Uterus (tissue), 2 donors: ENCODE results near the gene GNG7.
"Not testable (repeated sequence)": the region's sequence is repeated elsewhere in the genome, so short reads cannot be mapped to it uniquely, and the experiment has no call there.

ENCODE experiments used
- POLR2A ChIP-seq, 2 donors: fragments of 450-650 bp; IDR thresholded peaks; one replicate each; pipeline ENCODE4 v1.6.1; 2016; ENCODE audit warnings: antibody characterized with exemption in 2 of 2, mild to moderate bottlenecking in 1 of 2, moderate library complexity in 1 of 2
- TF ChIP-seq, protein P1 (sequence below), 4 experiments: fragments of 200-600 bp in 2 of 4; fragments of 450-650 bp in 2 of 4; sonication (generic) in 2 of 4; IDR thresholded peaks; one replicate each; pipeline ENCODE4 v1.5.1; 2016 to 2019; ENCODE audit warnings: antibody characterized with exemption in 4 of 4, mild to moderate bottlenecking in 2 of 4, moderate library complexity in 1 of 4

DNA sequence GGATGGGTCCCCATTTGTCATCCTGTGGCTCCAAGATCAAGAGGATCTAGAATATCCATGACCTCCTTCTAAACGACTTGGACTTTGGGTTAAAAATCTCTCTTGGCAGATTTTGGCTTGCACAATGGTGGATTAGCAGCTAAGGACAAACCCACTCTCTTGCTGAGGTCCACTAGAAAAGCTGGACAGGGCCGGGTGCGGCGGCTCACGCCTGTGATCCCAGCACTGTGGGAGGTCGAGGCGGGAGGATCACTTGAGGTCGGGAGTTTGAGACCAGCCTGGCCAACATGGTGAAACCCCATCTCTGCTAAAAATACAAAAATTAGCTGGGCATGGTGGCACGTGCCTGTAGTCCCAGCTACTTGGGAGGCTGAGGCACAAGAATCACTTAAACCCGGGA, 172.6 kb downstream of the GNG7 start:
- TF ChIP-seq, protein P1, sequence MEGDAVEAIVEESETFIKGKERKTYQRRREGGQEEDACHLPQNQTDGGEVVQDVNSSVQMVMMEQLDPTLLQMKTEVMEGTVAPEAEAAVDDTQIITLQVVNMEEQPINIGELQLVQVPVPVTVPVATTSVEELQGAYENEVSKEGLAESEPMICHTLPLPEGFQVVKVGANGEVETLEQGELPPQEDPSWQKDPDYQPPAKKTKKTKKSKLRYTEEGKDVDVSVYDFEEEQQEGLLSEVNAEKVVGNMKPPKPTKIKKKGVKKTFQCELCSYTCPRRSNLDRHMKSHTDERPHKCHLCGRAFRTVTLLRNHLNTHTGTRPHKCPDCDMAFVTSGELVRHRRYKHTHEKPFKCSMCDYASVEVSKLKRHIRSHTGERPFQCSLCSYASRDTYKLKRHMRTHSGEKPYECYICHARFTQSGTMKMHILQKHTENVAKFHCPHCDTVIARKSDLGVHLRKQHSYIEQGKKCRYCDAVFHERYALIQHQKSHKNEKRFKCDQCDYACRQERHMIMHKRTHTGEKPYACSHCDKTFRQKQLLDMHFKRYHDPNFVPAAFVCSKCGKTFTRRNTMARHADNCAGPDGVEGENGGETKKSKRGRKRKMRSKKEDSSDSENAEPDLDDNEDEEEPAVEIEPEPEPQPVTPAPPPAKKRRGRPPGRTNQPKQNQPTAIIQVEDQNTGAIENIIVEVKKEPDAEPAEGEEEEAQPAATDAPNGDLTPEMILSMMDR (IDR thresholded peaks at IDR 0.05) = not testable (repeated sequence)
- not testable (repeated sequence) for TF ChIP-seq POLR2A (IDR thresholded peaks at IDR 0.05)
